Measurements from ENCODE around the gene SCYGR7. TPM values are rescaled to one million over a fixed set of nuclear protein-coding genes. Genes with fewer than 3 reads are reported as not detected.

The SCYGR7 gene
- total and polyA plus RNA-seq, 2 of the 13 experiments (the other 11 are each of a cell fraction or from before 2014, with no cell fraction given) = not detected

DNA sequence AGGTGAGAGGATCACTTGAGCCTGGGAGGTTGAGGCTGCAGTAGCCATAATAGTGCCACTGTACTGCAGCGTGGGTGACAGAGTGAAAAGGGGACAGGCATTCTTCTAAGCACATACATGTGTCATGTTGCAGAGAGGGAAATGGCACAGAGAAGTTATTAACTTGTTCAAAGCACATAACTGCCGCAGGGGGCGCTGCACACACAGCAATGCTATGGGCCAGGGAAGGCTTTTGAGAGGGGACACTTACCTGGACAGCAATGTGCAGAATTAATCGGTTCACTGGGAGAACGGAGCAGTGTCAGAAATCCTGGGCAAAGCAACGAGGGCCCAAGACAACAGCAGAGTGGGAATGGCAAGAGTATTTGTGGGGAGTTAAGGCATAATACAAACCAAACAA, 19.9 kb downstream of the SCYGR7 start (continued):
- TF ChIP-seq JUNB (CRISPR knock-in tag; IDR thresholded peaks at IDR 0.05; ENCODE audit: borderline replicate concordance) (no peak), JUND (CRISPR knock-in tag; IDR thresholded peaks at IDR 0.05) (no peak), SMC3 (IDR thresholded peaks at IDR 0.05; ENCODE audit: low read length) (peak; percentile 51; the same call in 1 of the 2 replicates), ZEB1 (IDR thresholded peaks at IDR 0.05; ENCODE audit: insufficient replicate concordance, low read depth) (no peak), MATR3 (CRISPR knock-in tag; IDR thresholded peaks at IDR 0.05) (no peak), HOXA5 (CRISPR knock-in tag; IDR thresholded peaks at IDR 0.05) (no peak), ZNF383 (CRISPR knock-in tag; IDR thresholded peaks at IDR 0.05; ENCODE audit: borderline replicate concordance) (no peak), ZSCAN12 (CRISPR knock-in tag; IDR thresholded peaks at IDR 0.05) (no peak), ZSCAN5A (CRISPR knock-in tag; IDR thresholded peaks at IDR 0.05; ENCODE audit: borderline replicate concordance) (peak; percentile 75; the same call in 1 of the 2 replicates), ZNF792 (CRISPR knock-in tag; IDR thresholded peaks at IDR 0.05) (no peak), FOXK1 (CRISPR knock-in tag; IDR thresholded peaks at IDR 0.05; ENCODE audit: borderline replicate concordance, low read depth) (no peak), ZNF101 (CRISPR knock-in tag; IDR thresholded peaks at IDR 0.05; ENCODE audit: borderline replicate concordance, low read depth) (no peak), ZNF501 (CRISPR knock-in tag; IDR thresholded peaks at IDR 0.05) (no peak), BRD4 (CRISPR knock-in tag; IDR thresholded peaks at IDR 0.05) (no peak), SP4 (CRISPR knock-in tag; IDR thresholded peaks at IDR 0.05) (no peak), ARNTL (CRISPR knock-in tag; IDR thresholded peaks at IDR 0.05) (no peak), THRA (CRISPR knock-in tag; IDR thresholded peaks at IDR 0.05; ENCODE audit: borderline replicate concordance) (no peak), ZNF577 (CRISPR knock-in tag; IDR thresholded peaks at IDR 0.05; ENCODE audit: borderline replicate concordance, low read depth) (no peak), ZNF354B (CRISPR knock-in tag; IDR thresholded peaks at IDR 0.05) (no peak), ZFP36 (IDR thresholded peaks at IDR 0.05; ENCODE audit: borderline replicate concordance, low read depth, low read length, partially characterized antibody) (no peak)
- TF ChIP-seq, protein P1, sequence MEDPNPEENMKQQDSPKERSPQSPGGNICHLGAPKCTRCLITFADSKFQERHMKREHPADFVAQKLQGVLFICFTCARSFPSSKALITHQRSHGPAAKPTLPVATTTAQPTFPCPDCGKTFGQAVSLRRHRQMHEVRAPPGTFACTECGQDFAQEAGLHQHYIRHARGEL (CRISPR knock-in tag; IDR thresholded peaks at IDR 0.05) = no peak
- TF ChIP-seq, protein P2, sequence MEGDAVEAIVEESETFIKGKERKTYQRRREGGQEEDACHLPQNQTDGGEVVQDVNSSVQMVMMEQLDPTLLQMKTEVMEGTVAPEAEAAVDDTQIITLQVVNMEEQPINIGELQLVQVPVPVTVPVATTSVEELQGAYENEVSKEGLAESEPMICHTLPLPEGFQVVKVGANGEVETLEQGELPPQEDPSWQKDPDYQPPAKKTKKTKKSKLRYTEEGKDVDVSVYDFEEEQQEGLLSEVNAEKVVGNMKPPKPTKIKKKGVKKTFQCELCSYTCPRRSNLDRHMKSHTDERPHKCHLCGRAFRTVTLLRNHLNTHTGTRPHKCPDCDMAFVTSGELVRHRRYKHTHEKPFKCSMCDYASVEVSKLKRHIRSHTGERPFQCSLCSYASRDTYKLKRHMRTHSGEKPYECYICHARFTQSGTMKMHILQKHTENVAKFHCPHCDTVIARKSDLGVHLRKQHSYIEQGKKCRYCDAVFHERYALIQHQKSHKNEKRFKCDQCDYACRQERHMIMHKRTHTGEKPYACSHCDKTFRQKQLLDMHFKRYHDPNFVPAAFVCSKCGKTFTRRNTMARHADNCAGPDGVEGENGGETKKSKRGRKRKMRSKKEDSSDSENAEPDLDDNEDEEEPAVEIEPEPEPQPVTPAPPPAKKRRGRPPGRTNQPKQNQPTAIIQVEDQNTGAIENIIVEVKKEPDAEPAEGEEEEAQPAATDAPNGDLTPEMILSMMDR (CRISPR knock-in tag; IDR thresholded peaks at IDR 0.05) = peak; percentile 72
- TF ChIP-seq, protein P3, sequence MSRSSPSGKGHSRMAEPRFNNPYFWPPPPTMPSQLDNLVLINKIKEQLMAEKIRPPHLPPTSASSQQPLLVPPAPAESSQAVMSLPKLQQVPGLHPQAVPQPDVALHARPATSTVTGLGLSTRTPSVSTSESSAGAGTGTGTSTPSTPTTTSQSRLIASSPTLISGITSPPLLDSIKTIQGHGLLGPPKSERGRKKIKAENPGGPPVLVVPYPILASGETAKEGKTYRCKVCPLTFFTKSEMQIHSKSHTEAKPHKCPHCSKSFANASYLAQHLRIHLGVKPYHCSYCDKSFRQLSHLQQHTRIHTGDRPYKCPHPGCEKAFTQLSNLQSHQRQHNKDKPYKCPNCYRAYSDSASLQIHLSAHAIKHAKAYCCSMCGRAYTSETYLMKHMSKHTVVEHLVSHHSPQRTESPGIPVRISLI (CRISPR knock-in tag; IDR thresholded peaks at IDR 0.05; ENCODE audit: borderline replicate concordance) = no peak
- TF ChIP-seq, protein P4, sequence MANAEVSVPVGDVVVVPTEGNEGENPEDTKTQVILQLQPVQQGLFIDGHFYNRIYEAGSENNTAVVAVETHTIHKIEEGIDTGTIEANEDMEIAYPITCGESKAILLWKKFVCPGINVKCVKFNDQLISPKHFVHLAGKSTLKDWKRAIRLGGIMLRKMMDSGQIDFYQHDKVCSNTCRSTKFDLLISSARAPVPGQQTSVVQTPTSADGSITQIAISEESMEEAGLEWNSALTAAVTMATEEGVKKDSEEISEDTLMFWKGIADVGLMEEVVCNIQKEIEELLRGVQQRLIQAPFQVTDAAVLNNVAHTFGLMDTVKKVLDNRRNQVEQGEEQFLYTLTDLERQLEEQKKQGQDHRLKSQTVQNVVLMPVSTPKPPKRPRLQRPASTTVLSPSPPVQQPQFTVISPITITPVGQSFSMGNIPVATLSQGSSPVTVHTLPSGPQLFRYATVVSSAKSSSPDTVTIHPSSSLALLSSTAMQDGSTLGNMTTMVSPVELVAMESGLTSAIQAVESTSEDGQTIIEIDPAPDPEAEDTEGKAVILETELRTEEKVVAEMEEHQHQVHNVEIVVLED (CRISPR knock-in tag; IDR thresholded peaks at IDR 0.05; ENCODE audit: borderline replicate concordance) = no peak
